Tongue (tissue), 2 donors: ENCODE data around the gene EDEM3. TPM values are rescaled to one million over a fixed set of nuclear protein-coding genes. Genes with fewer than 3 reads are reported as not detected.
A peak's percentile ranks its signal among the peaks of the same experiment; 100 is the strongest.
"Not testable (repeated sequence)": the region's sequence is repeated elsewhere in the genome, so short reads cannot be mapped to it uniquely, and the experiment has no call there.

Source experiments
- DNase-seq: peaks from one replicate; pipeline ENCODE4 v3.0.0-alpha.2; 2015
- total RNA-seq: library from RNA; depleted of rRNA; stranded (reverse); fragments of >200 nt; gene quantifications from one replicate; pipeline ENCODE4 v1.2.3, GENCODE V29; 2014

The EDEM3 gene
- 42.3 TPM for total RNA-seq

GRCh38 chr1:184754476-184755225 is at the start of gene EDEM3:
Gene EDEM3, minus strand, starts transcription at chr1:184754858. Its CDS starts 212 bp downstream, at chr1:184754646.
- DNase-seq, result peak; percentile 100

GRCh38 chr1:184804220-184804619 is 49.6 kb upstream of the EDEM3 start:
- DNase-seq, result no peak

- peak; percentile 43 for DNase-seq
These were observed 48.5 kb upstream of the EDEM3 start for GRCh38 chr1:184803180-184803492.

GRCh38 chr1:184802354-184803179 is 47.9 kb upstream of the EDEM3 start:
- no peak for DNase-seq

- no peak for DNase-seq
These were observed 46.8 kb upstream of the EDEM3 start for GRCh38 chr1:184801503-184801902.

GRCh38 chr1:184800876-184801275 is 46.2 kb upstream of the EDEM3 start:
- DNase-seq, result no peak

GRCh38 chr1:184793967-184794366 is 39.3 kb upstream of the EDEM3 start:
- no peak for DNase-seq

- peak; percentile 38 for DNase-seq
These were observed 37.9 kb upstream of the EDEM3 start for GRCh38 chr1:184792450-184792969.

- DNase-seq, result no peak
These were observed 36.9 kb upstream of the EDEM3 start for GRCh38 chr1:184791550-184791900.

GRCh38 chr1:184790642-184791549 is 36.2 kb upstream of the EDEM3 start:
- no peak for DNase-seq

GRCh38 chr1:184789884-184790283 is 35.2 kb upstream of the EDEM3 start:
- no peak for DNase-seq

GRCh38 chr1:184788970-184789369 is 34.3 kb upstream of the EDEM3 start:
- DNase-seq, result no peak

GRCh38 chr1:184785529-184785928 is 30.9 kb upstream of the EDEM3 start:
- no peak for DNase-seq

- DNase-seq, result not testable (repeated sequence)
These were observed 29.1 kb upstream of the EDEM3 start for GRCh38 chr1:184783723-184784122.

GRCh38 chr1:184781941-184782340 is 27.3 kb upstream of the EDEM3 start:
- DNase-seq, result no peak

GRCh38 chr1:184775885-184776284 is 21.2 kb upstream of the EDEM3 start:
- no peak for DNase-seq

GRCh38 chr1:184775329-184775728 is 20.7 kb upstream of the EDEM3 start:
- no peak for DNase-seq

GRCh38 chr1:184773762-184774320 is 19.2 kb upstream of the EDEM3 start:
- DNase-seq, result no peak

- DNase-seq, result no peak
These were observed 16.6 kb upstream of the EDEM3 start for GRCh38 chr1:184771190-184771691.

- no peak for DNase-seq
These were observed 15.7 kb upstream of the EDEM3 start for GRCh38 chr1:184770181-184770979.

GRCh38 chr1:184769241-184769640 is 14.6 kb upstream of the EDEM3 start:
- DNase-seq, result no peak
